22Rv1 (cell line): ENCODE data around the gene DISC1.
"Not testable (repeated sequence)": the region's sequence is repeated elsewhere in the genome, so short reads cannot be mapped to it uniquely, and the experiment has no call there.

Experiments
- ZFX ChIP-seq: fragments of 450-650 bp; IDR thresholded peaks from 2 replicates; pipeline ENCODE4 v1.6.1; 2017; ENCODE audit warnings: antibody characterized with exemption, borderline replicate concordance
- TF ChIP-seq, protein P1 (sequence below): fragments of 450-650 bp; IDR thresholded peaks from 2 replicates; pipeline ENCODE4 v1.5.1; 2017; ENCODE audit warnings: mild to moderate bottlenecking

GRCh38 chr1:231593264-231593663 lies 33.3 kb upstream of the DISC1 start:
- TF ChIP-seq, protein P1, sequence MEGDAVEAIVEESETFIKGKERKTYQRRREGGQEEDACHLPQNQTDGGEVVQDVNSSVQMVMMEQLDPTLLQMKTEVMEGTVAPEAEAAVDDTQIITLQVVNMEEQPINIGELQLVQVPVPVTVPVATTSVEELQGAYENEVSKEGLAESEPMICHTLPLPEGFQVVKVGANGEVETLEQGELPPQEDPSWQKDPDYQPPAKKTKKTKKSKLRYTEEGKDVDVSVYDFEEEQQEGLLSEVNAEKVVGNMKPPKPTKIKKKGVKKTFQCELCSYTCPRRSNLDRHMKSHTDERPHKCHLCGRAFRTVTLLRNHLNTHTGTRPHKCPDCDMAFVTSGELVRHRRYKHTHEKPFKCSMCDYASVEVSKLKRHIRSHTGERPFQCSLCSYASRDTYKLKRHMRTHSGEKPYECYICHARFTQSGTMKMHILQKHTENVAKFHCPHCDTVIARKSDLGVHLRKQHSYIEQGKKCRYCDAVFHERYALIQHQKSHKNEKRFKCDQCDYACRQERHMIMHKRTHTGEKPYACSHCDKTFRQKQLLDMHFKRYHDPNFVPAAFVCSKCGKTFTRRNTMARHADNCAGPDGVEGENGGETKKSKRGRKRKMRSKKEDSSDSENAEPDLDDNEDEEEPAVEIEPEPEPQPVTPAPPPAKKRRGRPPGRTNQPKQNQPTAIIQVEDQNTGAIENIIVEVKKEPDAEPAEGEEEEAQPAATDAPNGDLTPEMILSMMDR = not testable (repeated sequence)
- not testable (repeated sequence) for TF ChIP-seq ZFX
